Erythroblast (primary cell): Measurements from ENCODE around the gene NHLH1.

Experiments used
- DNase-seq, 2 experiments: peaks; one replicate each; lab custom pipeline; 2025; lab: John Stamatoyannopoulos, UW
- GATA1 ChIP-seq: IDR thresholded peaks from 2 replicates; pipeline ENCODE4 v1.6.1; 2011; ENCODE audit warnings: low read depth, mild to moderate bottlenecking, control low read depth, low read length, moderate library complexity
- POLR2A ChIP-seq: IDR thresholded peaks from 2 replicates; pipeline ENCODE4 v1.6.1; 2011; ENCODE audit warnings: mild to moderate bottlenecking, low read length

NHLH1 gene

DNA sequence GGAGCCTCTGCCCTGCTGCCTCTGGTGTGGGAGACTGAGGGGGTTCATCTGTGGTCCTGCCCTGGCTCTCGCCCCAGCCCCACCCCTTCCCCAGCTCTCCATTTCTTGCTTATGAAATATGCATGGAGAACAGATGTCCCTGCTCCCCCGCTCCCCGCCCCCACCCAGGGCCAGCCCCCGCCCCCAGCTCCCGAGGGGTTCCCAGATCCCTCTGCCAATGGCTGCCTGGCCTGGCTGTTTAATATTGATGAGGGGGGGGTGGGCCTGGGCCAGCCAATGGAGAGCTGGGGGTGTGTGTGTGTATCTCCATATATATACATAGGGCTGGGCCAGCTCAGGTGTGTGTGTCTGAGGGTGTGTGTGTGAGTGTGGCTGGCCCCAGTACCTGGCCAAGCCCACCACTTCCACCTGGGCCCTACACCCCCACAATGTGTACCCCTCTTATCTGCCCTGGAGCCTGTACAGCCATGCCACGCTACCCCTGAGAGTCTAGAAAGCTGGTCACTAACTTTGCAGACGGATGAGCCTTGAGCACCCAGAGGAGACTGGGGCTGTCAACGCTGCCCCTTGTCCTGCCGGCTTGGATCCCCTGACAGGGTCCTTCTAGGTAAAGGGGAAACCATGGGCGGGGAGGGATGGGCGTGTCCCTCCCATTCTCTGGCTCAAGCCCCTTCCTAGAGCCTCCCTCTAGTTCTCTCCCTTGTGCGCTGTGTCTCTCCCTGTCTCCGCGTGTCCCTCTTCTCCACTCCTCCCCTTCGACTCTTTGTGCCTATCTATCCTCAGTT, at the start of gene NHLH1:
TSS of gene NHLH1 (plus strand) at position 341 of the 785 bp plus-strand sequence. CDS start 3,661 bp downstream, outside the sequence.
- DNase-seq = no peak
- TF ChIP-seq GATA1 = no peak

GRCh38 chr1:160322831-160323230, 44.0 kb upstream of the NHLH1 start:
- TF ChIP-seq GATA1 = no peak
- TF ChIP-seq POLR2A = no peak
- DNase-seq = no peak

- TF ChIP-seq POLR2A (no peak), GATA1 (no peak)
- no peak for DNase-seq
Observed at GRCh38 chr1:160325252-160325651, 41.6 kb upstream of the NHLH1 start.

DNA sequence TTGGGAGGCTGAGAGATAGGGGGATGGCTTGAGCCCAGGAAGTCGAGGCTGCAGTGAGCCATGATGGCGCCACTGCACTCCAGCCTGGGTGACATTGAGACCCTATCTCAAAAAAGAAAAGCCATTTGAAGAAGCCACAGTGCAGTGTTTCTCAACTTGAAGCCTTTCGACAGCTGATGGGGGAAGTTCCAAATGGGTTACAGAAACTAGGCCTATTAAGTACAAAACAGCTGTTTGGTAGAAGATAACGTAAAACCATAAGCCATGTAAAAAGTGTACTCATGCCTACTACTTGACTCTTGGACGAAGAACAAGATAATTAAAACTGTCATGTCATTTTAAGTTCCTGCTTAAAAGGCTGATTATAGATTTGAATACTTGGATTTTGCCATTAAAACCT, 40.5 kb upstream of the NHLH1 start:
- peak; percentile 59 to 63 for DNase-seq
- TF ChIP-seq POLR2A (no peak), GATA1 (no peak)

GRCh38 chr1:160328184-160328583, 38.7 kb upstream of the NHLH1 start:
- TF ChIP-seq GATA1 = no peak
- no peak for TF ChIP-seq POLR2A
- DNase-seq = no peak

GRCh38 chr1:160330119-160330518, 36.8 kb upstream of the NHLH1 start:
- TF ChIP-seq POLR2A (no peak), GATA1 (no peak)
- DNase-seq = no peak

- TF ChIP-seq GATA1 (no peak), POLR2A (no peak)
- no peak for DNase-seq
Observed at GRCh38 chr1:160332516-160332915, 34.4 kb upstream of the NHLH1 start.

- TF ChIP-seq POLR2A (no peak), GATA1 (no peak)
- no peak for DNase-seq
Observed at GRCh38 chr1:160338580-160338979, 28.3 kb upstream of the NHLH1 start.

DNA sequence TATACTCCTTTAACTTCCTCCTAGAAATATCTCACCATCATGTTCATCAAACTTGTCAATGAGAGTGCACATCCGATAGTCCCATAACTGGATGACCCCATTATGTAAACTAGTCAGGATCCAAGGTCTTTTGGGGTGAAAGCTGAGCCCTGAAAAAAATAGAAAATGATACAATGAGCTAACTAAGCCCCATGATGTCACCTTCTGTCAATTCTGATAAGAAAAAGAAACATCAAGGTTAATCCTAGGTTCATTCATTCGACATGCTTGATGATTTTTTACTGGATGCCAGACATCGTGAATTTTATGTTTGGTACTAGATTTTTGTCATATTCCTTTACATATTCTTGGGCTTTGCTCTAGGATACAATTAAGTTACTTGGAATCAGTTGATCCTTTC, 26.7 kb upstream of the NHLH1 start:
- DNase-seq = peak; percentile 31 to 44
- no peak for TF ChIP-seq GATA1
- TF ChIP-seq POLR2A = no peak

- TF ChIP-seq GATA1 (no peak), POLR2A (no peak)
- no peak for DNase-seq
Observed at GRCh38 chr1:160340866-160341265, 26.0 kb upstream of the NHLH1 start.

- DNase-seq = peak; percentile 48 to 70
- no peak for TF ChIP-seq GATA1
Observed at GRCh38 chr1:160342526-160342925, 24.3 kb upstream of the NHLH1 start.

DNA sequence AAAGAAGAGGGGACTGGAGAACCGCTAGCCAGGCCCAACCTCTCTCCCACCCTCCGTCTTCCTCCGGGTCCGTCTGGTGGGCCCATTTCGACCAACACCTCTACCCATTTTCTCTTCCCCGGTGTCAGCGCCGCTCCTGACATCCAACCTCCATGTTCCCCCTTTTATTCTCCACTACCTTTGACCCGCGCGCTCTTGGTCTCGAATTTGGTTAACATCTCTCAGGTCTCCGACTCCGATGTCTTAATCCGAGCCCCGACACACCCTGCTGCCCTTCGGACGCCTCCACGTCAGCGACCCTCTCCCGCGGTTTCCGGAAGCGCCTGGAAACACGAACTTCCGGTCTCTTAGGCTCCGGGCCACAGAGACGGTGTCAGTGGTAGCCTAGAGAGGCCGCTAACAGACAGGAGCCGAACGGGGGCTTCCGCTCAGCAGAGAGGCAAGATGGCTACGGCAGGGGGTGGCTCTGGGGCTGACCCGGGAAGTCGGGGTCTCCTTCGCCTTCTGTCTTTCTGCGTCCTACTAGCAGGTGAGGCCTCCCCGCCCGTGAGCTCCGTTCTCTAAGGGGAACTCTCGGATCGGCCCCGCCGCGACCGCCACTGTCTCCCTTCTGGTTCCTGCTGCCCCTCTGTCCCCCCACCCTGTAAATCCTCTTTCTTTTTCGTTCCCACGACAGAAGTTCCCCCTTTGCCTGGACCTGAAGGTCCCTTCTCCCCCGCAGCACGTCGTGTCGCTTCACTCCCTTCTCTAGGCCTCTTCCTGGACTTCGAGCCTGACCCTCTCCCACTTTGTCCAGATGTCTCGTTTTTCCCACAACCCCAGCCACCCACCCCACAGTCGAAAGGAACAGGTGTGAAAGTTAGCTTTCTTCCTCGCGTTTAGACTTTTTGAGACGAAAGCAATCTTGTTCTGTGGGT, 23.7 kb upstream of the NHLH1 start, which contains the start of the genes COPA and NCSTN:
TSS of gene COPA (minus strand) at position 298 of the 917 bp plus-strand sequence. CDS start at position 218, 80 bp downstream.
TSS of gene NCSTN (plus strand) at position 431 of the 917 bp plus-strand sequence. CDS start at position 445, 14 bp downstream.
- peak; percentile 95 to 96 for DNase-seq
- peak; percentile 93 for TF ChIP-seq POLR2A
- no peak for TF ChIP-seq GATA1

- TF ChIP-seq GATA1 (no peak), POLR2A (no peak)
- no peak for DNase-seq
Observed at GRCh38 chr1:160344241-160344640, 22.6 kb upstream of the NHLH1 start.

GRCh38 chr1:160344936-160345335, 21.9 kb upstream of the NHLH1 start:
- TF ChIP-seq POLR2A = no peak
- DNase-seq = no peak
